Measurements from ENCODE around the gene CARD11.

CARD11 gene

GRCh38 chr7:2969398-2970306, 74.0 kb downstream of the CARD11 start:
- Histone ChIP-seq H3K9me2 (replicated peaks; ENCODE audit: low read depth, low read length) (no peaks in the 10 kb centered on the region), H3K9ac (ENCODE audit: low read depth, low read length, poor library complexity, severe bottlenecking) (no peak overlapping the region), H3K9me3 (ENCODE audit: insufficient read depth, low read depth, low read length) (no peaks in the 10 kb centered on the region; the same call in 1 of the 2 replicates), H3K4me2 (ENCODE audit: low read depth, low read length, poor library complexity, severe bottlenecking) (no peak overlapping the region), H3K79me2 (ENCODE audit: insufficient read depth, low read length) (no peaks in the 10 kb centered on the region), H3K4me3 (ENCODE audit: low read length, poor library complexity, severe bottlenecking) (no peak overlapping the region), H3K4me1 (ENCODE audit: insufficient read depth, low read length, poor library complexity, severe bottlenecking) (no peaks in the 10 kb centered on the region), H3K27me3 (ENCODE audit: insufficient read depth, low read length, poor library complexity, severe bottlenecking) (no peaks in the 10 kb centered on the region), H4K20me1 (ENCODE audit: insufficient read depth, low read length, poor library complexity, severe bottlenecking) (no peaks in the 10 kb centered on the region), H3K36me3 (ENCODE audit: insufficient read depth, low read length) (peaks cover 9% of the 10 kb centered on the region; the same call in 1 of the 2 replicates), H2AFZ (ENCODE audit: low read length) (no peak overlapping the region), H3F3A (ENCODE audit: low read depth) (no peaks in the 10 kb centered on the region; the same call in 1 of the 2 replicates)
- TF ChIP-seq EZH2phosphoT487 (IDR thresholded peaks at IDR 0.05; ENCODE audit: borderline replicate concordance) (no peak), CTCF (conservative IDR thresholded peaks at IDR 0.05; ENCODE audit: low read length) (no peak)

- Histone ChIP-seq H3K9me3 (ENCODE audit: insufficient read depth, low read depth, low read length) (no peaks in the 10 kb centered on the region; the same call in 1 of the 2 replicates), H3K27me3 (ENCODE audit: insufficient read depth, low read length, poor library complexity, severe bottlenecking) (no peaks in the 10 kb centered on the region), H3K4me1 (ENCODE audit: insufficient read depth, low read length, poor library complexity, severe bottlenecking) (no peaks in the 10 kb centered on the region), H3K79me2 (ENCODE audit: insufficient read depth, low read length) (no peaks in the 10 kb centered on the region), H3K4me3 (ENCODE audit: low read length, poor library complexity, severe bottlenecking) (no peak overlapping the region), H3K9ac (ENCODE audit: low read depth, low read length, poor library complexity, severe bottlenecking) (no peak overlapping the region), H3K36me3 (ENCODE audit: insufficient read depth, low read length) (0 out of 2 replicates have a peak, but pooled peaks cover 5% of the 10 kb centered on the region), H2AFZ (ENCODE audit: low read length) (no peak overlapping the region), H4K20me1 (ENCODE audit: insufficient read depth, low read length, poor library complexity, severe bottlenecking) (no peaks in the 10 kb centered on the region), H3K9me2 (replicated peaks; ENCODE audit: low read depth, low read length) (no peaks in the 10 kb centered on the region), H3F3A (ENCODE audit: low read depth) (no peaks in the 10 kb centered on the region; the same call in 1 of the 2 replicates), H3K4me2 (ENCODE audit: low read depth, low read length, poor library complexity, severe bottlenecking) (no peak overlapping the region)
- TF ChIP-seq CTCF (conservative IDR thresholded peaks at IDR 0.05; ENCODE audit: low read length) (no peak), EZH2phosphoT487 (IDR thresholded peaks at IDR 0.05; ENCODE audit: borderline replicate concordance) (no peak)
Measured at GRCh38 chr7:2968616-2969397, 74.9 kb downstream of the CARD11 start.

GRCh38 chr7:2968176-2968575, 75.5 kb downstream of the CARD11 start:
- no peaks in the 10 kb centered on the region; the same call in 1 of the 2 replicates for H3K9me3 ChIP-seq (ENCODE audit: insufficient read depth, low read depth, low read length)
- H3F3A ChIP-seq (ENCODE audit: low read depth): no peaks in the 10 kb centered on the region; the same call in 1 of the 2 replicates
- no peak overlapping the region for H3K4me2 ChIP-seq (ENCODE audit: low read depth, low read length, poor library complexity, severe bottlenecking)
- TF ChIP-seq EZH2phosphoT487 (IDR thresholded peaks at IDR 0.05; ENCODE audit: borderline replicate concordance) (no peak), CTCF (conservative IDR thresholded peaks at IDR 0.05; ENCODE audit: low read length) (no peak)
- no peak overlapping the region for H2AFZ ChIP-seq (ENCODE audit: low read length)
- no peaks in the 10 kb centered on the region for H3K9me2 ChIP-seq (replicated peaks; ENCODE audit: low read depth, low read length)
- no peaks in the 10 kb centered on the region for H3K79me2 ChIP-seq (ENCODE audit: insufficient read depth, low read length)
- H3K4me1 ChIP-seq (ENCODE audit: insufficient read depth, low read length, poor library complexity, severe bottlenecking): no peaks in the 10 kb centered on the region
- no peaks in the 10 kb centered on the region for H3K27me3 ChIP-seq (ENCODE audit: insufficient read depth, low read length, poor library complexity, severe bottlenecking)
- no peak overlapping the region for H3K9ac ChIP-seq (ENCODE audit: low read depth, low read length, poor library complexity, severe bottlenecking)
- no peaks in the 10 kb centered on the region for H4K20me1 ChIP-seq (ENCODE audit: insufficient read depth, low read length, poor library complexity, severe bottlenecking)
- 0 out of 2 replicates have a peak, but pooled peaks cover under 1% of the 10 kb centered on the region for H3K36me3 ChIP-seq (ENCODE audit: insufficient read depth, low read length)
- H3K4me3 ChIP-seq (ENCODE audit: low read length, poor library complexity, severe bottlenecking): no peak overlapping the region
